Adrenal gland (tissue), 5 donors: ENCODE results near the gene CTAGE1.

Source experiments
- POLR2A ChIP-seq, 2 donors: fragments of 450-650 bp; IDR thresholded peaks; one replicate each; pipeline ENCODE4 v1.6.1; 2017; ENCODE audit warnings: antibody characterized with exemption in 2 of 2, mild to moderate bottlenecking in 2 of 2, moderate library complexity in 1 of 2
- TF ChIP-seq, protein P1 (sequence below), 6 experiments: fragments of 450-650 bp in 4 of 6; fragments of 200-600 bp in 2 of 6; sonication (generic) in 1 of 6; IDR thresholded peaks; 1 replicate in 5 of 6; 2 replicates in 1 of 6; pipeline versions ENCODE4 v1.5.1 to v1.8.0; 2016 to 2021; ENCODE audit warnings: antibody characterized with exemption in 6 of 6, mild to moderate bottlenecking in 2 of 6, moderate library complexity in 1 of 6
- donor health status: DM: no; HTN: no; CAD: no.

DNA sequence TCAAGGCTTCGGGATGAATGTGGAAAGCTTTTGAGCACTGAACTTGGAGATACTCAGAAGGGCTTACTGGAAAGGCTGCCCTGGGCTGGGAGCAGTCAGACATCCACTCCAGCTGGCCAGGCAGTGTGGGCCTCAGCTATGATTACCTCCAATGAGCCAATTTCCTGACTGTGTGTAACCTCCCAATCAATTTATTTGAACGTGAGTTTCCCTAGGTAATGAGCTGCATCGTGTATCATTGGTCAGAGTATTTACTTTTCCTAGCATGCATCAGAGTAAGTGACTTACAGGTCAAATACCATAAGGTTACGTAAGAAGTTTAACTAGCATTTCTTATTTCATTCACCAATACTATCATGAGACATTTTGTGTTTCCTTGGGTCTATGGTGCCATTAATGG is 11.0 kb upstream of the CTAGE1 start:
- TF ChIP-seq POLR2A (IDR thresholded peaks at IDR 0.05), result no peak
- TF ChIP-seq, protein P1, sequence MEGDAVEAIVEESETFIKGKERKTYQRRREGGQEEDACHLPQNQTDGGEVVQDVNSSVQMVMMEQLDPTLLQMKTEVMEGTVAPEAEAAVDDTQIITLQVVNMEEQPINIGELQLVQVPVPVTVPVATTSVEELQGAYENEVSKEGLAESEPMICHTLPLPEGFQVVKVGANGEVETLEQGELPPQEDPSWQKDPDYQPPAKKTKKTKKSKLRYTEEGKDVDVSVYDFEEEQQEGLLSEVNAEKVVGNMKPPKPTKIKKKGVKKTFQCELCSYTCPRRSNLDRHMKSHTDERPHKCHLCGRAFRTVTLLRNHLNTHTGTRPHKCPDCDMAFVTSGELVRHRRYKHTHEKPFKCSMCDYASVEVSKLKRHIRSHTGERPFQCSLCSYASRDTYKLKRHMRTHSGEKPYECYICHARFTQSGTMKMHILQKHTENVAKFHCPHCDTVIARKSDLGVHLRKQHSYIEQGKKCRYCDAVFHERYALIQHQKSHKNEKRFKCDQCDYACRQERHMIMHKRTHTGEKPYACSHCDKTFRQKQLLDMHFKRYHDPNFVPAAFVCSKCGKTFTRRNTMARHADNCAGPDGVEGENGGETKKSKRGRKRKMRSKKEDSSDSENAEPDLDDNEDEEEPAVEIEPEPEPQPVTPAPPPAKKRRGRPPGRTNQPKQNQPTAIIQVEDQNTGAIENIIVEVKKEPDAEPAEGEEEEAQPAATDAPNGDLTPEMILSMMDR (IDR thresholded peaks at IDR 0.05), result no peak
